ENCODE data around the gene FGF14.

Gene FGF14

DNA sequence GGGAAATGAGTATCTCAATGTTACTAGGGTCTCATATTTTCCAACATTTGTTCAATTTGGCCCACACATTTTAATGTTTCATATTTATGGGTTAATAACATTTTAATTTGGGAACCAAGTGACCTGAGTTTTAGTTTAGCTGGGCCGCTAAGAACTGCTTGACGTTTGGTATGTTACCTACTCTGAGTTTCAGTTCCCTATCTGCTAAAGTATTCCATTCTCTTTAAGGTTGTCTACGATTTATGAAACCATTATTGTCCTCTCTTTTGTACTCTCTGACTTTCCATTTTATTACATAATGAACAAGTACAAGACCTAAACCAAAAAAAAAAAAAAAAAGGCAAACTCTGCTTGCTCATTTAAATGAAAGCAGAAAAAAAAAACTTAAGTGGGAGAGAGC, 89.9 kb downstream of the FGF14 start:
- in situ Hi-C loops (cut with HindIII; ENCODE audit: low sequenced_read_pairs): no loop called here

DNA sequence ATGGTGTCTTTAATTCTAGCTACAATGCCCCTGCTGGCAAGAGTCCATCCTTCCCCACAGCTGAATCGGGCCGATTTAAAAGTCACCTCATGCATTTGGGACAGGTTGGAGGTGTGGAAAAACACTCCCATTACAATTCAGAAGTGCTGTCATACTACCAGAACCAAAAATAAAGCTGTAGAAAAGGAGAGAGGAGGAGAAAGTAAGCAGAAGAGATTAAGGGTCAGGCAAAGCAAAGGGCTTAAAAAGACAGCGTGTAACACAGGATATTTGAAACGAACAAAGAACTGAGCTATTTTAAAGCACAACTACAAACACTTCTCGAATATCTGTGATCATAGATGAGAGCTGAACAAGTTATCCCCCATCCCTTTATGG, 90.4 kb downstream of the FGF14 start:
- in situ Hi-C loops (cut with HindIII; ENCODE audit: low sequenced_read_pairs): no loop called here

DNA sequence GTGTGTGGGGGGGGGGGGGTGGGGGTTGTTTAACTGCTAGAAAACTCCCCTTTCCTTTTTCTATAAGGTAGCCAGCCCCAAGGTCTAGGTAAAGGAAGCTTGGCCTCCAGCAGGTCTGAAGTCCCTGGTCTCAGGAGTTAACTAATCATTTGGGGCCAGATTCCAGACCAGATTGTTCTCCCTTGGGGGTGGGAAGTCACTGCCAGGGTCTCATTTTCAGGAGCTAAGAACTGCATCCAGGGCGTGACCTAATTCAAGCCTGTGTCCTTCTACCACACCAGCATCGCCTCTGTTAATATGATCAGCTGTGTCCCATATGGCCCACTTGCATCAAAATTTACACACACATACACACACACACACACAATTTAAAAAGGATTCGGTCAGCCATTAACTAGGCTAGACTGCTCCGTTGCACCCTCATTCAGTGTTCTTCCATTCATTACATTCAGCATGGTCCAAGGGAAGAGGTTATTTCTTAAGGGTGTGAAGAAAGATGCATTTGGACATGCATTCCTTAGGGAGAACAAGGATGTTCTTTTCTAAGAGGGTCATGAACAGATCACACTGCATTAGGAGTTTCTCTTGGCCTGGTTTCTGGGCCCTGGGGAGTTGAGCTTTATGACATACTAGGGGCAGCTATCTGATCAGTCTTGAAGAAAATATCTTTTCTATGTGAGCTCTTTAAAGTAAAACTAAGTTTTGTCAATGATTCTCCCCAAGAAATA, 91.0 kb downstream of the FGF14 start:
- in situ Hi-C loops (cut with HindIII; ENCODE audit: low sequenced_read_pairs): no loop called here

DNA sequence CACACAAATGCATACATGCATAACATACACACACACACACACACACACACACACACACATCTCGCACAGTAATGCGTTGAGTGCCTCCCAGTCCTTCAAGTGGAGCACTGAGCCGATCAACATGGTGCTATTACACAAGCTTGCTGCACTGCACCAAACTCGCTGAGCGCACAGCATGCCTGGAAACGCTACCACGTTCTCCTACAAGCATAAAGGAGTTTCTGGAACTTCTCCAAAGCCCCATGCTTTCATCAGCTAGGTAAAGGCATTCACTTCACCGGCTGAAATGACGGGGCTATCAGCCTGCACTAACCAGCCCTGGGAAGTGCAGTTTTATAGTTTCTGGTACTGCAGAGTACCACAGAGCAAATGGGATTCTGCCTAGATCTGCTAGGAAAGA, 92.7 kb downstream of the FGF14 start:
- in situ Hi-C loops (cut with HindIII; ENCODE audit: low sequenced_read_pairs): no loop called here

DNA sequence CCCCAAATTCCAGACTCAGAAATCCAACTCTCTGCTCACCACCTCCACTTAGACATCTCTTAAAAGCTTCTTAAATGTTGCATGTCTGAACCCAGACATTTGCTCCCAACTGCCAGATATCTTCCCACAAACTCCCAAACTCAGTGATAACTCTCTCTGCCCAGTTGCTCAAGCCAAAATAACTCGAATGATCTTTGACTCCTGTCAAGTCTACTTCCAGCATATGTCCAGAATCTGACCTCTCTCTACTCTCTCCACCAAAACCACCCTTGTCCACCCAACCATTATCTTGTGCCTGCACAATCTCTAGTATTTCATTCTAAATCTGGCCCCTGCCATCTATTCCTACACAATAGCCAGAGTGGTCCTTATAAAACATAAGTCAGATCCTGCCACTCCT, 99.3 kb downstream of the FGF14 start:
- in situ Hi-C loops (cut with HindIII; ENCODE audit: low sequenced_read_pairs): no loop called here

DNA sequence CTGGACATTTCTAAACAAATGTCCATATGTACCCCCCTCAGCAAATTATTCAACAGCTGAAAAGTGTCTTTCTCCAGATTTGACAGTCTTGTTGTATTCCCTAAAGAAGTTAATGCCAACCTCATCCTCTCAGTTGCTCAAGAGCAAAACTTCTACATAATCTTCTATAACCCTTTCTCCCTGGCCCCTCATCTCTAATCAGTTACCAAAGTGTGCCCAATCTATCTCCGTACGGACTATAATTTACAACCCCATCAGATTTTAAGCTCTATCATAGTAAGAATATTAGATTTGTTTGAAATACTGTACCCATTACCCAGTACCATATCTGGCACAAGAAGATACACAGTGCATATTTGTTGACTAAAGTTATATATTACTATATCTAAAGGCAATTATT, 101.5 kb downstream of the FGF14 start:
- in situ Hi-C loops (cut with HindIII; ENCODE audit: low sequenced_read_pairs): no loop called here

DNA sequence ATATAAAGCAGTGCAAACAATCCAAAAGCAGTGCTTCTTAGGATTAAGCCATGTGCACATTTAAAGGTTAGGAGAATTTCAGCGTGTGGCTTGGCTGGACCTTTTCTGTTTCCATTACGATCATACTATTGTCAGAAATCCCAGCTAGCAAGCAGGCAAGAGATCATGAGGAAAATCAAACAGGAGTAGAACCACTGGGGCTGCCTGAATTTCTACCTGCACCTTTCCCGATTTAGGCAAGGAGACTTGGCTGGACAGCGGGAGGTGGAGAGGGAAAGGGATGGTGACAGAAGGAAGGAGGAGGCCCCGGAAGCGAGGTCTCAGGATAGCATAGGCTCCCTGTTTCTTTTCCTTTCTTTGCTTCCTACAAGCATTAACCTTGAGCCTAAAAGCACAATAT, 102.5 kb downstream of the FGF14 start:
- in situ Hi-C loops (cut with HindIII; ENCODE audit: low sequenced_read_pairs): no loop called here

DNA sequence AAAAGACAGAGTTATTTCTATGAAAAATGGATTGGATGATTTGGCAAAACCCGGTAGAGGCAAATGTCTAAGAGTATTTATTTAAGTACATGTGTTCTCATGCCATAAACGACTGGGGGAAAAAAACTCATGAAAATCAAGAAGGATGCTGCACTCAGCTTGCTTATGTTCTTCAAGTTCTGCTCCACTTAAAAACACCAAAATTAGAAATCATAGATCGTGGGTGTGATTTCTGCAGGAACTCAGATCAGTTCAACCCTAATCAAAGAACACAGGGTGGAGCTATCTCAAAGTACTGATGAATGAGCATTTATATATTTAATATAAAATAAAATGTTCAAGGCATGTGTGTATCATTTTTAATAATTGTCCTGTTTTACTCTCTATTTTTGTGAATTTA, 103.8 kb downstream of the FGF14 start:
- in situ Hi-C loops (cut with HindIII; ENCODE audit: low sequenced_read_pairs): no loop called here

DNA sequence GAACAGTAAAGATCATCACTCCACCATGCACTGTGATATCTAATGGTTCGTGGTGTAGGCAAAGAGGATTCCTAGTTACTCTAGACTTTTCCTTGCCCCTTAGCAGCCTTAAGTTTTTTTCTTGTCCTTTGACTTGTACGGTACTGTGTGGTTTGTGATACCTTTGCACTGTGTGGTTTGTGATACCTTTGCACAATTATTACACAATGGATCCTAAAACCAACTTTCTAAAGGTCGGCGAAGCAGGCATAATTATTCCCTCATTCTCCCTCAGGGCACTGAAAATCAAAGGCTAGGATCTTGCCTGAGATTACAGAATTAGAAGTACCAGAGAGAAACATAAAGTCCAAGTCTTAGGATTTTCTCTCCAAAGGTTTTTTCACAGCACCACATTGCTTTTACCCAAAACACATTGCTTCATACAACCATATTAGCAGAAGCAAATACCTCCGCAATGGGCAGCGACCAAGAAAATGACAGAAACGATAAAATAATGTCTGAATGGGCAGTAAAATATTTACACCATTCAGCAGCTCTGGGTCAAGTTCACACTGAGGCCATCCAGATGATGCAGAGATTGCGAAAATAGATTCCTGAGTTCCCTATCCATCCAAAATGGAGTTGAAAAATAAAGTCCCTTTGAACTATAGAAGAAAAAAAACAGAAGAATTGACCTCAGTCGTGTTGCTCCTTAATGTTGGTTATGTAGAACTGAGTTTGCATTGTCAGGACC, 106.4 kb downstream of the FGF14 start:
- in situ Hi-C loops (cut with HindIII; ENCODE audit: low sequenced_read_pairs): no loop called here

DNA sequence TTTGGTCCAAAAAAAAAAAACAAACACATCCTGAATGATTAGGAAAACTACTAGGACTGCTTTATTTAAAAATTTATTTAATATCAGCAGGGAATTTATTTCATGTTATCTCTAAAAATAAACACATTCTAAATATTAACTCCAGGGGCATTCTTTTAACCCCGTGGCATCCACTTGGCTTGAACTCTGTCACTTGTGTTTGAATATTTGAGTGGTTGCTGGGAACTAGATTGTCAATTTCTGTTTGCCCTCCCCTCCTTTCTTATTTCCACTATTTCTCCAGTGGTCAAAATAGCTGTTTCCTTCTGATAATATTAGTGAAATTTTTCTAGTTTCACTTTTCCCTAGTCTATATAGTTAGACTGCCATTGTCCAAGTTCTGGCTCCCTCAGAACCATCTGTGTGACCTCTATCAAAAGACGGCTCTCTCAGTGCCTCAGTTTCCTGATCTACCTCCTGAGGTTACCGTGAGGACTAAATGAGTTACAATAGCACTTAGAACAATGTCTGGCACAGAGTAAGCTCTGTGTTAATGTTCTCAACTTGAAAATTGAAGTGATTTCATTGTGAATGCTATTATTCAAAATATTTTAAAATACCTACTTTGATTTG, 107.3 kb downstream of the FGF14 start:
- in situ Hi-C loops (cut with HindIII; ENCODE audit: low sequenced_read_pairs): no loop called here

DNA sequence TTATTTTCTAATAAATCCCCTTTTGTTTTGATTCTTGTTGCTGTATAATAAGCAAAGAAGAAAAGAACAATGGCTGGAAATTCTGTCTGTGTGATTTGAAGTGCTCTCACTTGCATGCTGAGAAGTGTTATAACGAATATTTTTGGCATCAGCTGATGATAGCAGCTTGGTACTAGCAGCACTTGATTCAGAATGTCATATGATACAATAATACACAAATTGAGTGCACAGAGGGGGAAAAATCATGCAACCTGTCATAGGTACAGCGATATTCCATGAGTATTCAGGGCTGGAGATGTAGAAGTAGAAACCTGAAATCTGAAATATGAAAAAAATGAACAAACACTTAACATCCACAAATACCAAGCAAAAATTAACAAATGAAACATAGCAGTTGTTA, 108.1 kb downstream of the FGF14 start:
- in situ Hi-C loops (cut with HindIII; ENCODE audit: low sequenced_read_pairs): no loop called here

DNA sequence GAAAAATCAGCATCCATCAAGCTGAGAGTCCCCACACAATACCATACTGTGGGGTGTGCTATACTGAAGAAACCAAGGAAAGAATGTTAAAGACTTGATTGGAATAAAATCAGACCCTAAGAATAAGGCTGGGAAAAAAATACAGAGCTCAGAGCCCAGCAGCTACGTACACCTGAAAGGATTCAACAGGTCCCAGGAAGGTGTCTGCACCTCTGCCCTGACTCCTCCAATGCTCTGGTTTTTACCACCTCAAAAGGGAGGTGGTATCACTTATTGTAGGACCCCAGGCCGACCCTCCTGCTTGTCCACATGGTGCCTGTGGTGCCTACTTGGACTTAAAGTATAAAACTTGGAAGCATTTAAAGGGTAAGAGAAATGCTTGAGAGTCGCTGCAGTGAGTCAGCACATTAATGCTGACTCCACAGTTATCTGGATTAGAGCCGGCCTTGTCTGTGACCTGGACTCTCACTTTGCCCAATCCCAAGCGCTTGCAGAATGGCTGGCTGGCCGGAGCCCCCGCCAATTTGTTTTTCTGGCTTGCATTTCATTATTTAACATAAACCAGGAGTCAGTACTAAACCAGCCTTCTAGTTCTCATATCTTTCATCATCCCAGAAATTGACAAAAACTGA, 110.1 kb downstream of the FGF14 start:
- in situ Hi-C loops (cut with HindIII; ENCODE audit: low sequenced_read_pairs): no loop called here

DNA sequence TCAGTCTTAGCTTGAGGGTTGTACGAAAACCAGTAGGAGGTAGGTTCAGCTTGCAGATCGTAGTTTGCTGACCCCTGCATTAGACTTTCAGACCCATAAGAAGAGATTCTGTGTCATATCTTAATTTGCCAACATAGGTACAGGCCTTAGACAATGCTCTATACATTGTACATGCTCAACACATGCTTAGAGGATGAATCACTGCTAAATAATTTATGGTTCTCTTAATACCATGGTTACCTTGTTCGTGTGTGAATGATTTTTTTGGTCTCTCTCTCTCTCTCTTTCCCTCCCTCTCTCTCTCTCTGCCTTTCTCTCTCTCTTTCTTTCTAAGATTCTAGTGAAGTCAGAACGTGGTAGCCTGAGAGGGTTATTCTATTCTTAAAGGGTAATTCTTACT, 112.2 kb downstream of the FGF14 start:
- in situ Hi-C loops (cut with HindIII; ENCODE audit: low sequenced_read_pairs): no loop called here

DNA sequence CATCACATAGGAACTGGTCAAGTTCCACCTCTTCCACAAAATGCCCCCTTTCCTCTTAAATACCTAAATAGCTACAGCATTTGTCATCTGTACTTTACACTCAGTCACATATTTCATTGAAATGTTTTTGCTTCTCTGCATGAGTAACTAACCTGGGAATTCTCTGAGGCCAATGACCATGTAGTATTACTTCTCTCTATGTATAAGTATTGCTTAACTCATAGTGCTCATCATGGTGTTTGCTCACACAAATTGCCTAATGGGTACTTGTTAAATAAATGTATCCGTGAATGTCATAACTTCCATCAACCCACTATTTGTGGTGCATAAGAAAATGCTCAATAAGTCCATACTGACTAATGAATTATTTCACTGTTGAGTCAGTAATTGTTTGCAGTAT, 115.5 kb downstream of the FGF14 start:
- in situ Hi-C loops (cut with HindIII; ENCODE audit: low sequenced_read_pairs): no loop called here

DNA sequence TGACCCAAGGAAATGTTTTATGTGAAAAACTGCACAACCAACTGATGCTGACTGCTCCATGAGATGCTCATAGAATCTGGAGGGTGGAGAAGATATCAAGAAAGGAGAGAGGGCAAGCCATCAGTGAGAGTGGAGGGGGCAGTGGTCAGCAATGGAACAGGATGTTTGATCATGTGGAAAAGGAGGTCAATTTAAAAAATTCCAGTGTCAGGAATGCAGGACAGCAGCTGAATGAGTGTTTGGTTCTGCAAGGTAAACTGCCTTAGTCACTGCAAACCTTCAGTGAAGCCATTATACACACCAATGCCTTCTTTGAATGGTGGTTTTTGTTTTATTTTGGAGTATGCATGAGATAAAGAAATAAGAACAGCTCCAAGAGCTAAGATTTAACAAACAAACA, 121.5 kb downstream of the FGF14 start:
- in situ Hi-C loops (cut with HindIII; ENCODE audit: low sequenced_read_pairs): no loop called here

DNA sequence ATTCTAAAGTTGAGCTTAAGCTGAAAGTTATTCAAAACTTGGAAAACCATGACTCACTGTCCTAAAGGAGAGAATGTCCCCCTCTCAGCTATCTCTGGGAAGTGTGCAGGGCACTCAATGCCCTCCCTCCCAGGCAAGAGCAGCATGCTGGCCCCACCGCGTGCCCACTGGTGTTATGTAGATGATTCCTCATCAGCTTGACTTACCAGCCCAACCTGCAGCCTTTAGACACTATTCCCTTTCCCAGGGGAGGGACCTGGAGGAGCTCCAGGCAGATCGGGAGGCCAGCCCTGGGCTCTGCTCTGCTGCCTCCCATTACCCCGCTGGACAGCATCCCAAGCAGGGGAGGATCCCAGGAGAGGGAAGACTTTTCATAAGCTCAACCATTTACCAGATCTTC, 124.6 kb downstream of the FGF14 start:
- in situ Hi-C loops (cut with HindIII; ENCODE audit: low sequenced_read_pairs): no loop called here

DNA sequence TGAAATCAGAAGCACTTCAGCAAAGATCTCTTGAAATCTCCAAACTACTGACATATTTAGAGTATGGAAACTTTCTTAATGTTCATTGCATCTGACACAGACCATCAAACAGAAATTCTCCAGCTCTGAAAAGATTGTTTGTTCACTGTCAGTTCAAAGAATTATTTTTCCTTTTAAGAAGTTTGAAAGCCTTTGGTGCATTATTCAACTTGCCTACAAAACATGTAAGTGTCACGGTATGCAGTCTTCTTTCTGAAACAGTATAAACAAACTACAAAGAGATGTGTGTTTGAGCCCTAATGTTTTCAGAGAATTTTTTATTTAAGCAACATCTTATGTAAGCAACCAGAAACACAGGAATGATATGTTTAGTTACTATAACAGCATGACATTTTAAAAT, 125.4 kb downstream of the FGF14 start:
- in situ Hi-C loops (cut with HindIII; ENCODE audit: low sequenced_read_pairs): no loop called here

DNA sequence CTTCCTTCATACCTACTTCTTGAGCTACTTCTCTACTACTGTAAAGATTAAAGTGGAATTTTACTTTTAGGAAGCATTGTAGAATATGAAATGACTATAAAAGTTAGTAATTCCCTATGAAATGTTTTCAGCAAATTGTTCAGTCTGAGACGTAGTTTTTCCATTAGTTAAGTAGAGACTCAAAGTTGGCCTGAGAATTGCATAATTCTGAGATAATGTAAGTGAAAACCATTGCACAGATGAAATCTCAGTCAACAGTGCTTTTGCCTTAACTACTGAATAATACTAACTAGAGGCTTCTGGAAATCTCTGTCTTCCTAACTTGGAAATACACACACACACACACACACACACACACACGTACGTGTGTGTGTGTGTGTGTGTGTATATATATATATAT, 125.9 kb downstream of the FGF14 start:
- in situ Hi-C loops (cut with HindIII; ENCODE audit: low sequenced_read_pairs): no loop called here

DNA sequence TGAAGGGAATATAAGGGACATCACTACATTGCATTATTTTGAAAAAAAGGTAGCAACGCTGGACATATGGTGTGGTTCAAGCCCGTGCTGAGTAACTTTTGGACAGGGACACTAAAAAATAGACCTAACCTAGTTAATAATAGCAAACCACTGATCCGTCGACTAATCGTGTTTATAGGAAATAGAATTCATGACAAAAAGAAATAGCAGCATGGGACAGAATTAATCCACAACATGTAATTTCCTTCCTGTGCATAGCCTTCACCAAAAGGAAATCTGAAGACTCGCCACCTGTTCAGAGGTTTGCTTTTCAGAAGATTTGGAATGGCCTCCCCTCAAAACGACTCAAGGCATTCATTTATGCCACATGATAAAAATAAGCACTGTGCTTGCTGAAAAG, 128.7 kb downstream of the FGF14 start:
- in situ Hi-C loops (cut with HindIII; ENCODE audit: low sequenced_read_pairs): no loop called here

DNA sequence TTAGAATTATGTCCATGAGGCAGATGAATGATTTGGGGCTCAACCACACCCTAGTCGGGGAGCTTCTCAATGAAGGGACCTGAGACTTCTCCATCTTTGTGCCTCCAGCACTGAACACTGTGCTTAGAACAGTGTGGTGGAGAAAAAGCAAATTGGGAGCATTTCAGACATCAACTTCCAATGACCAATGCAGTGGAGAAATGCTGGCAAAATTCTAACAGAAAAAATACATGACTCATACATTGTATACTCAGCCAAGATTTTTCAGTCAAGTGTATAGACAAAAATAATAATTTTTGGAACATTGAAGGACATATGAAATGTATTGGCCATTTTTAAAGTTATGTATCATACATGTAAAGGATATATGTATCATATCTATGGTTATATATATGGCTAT, 134.7 kb downstream of the FGF14 start:
- in situ Hi-C loops (cut with HindIII; ENCODE audit: low sequenced_read_pairs): no loop called here

DNA sequence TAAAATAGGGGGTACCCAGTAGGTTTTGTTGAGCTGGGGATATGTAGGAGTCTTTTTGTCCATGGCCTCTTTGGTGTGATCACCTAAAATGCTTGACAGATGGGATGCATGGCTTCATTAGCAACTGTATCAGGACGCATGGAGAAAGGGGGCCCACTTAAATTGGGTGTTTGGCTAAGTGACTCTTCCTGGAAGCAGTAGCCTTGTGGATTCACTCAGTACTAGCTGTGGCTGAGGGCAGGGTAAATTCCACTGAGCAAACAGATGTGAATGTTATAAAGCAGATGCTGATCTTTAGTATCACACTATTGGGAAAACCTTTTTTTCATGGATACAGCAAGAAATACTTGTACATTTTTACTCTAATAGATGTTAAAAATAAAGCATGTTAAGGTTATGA, 140.0 kb downstream of the FGF14 start:
- in situ Hi-C loops (cut with HindIII; ENCODE audit: low sequenced_read_pairs): no loop called here

DNA sequence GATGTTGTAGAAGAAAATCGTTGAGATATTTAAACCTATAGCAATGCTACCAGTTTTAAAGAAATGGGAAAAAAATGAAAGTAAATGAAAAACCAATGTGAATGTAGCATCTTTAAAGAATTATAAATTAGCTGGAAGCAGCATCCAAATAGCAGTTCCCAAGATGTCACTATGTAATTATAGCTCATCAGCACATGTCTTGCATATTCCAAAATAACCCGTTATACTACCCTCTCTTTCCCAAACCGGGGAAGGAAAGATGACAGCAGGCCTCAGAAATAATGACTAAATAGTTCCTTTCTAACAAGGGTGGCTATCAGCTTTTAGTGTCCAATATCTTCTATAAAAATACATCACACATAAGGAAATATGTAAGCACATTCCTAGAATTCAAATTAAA, 140.5 kb downstream of the FGF14 start:
- in situ Hi-C loops (cut with HindIII; ENCODE audit: low sequenced_read_pairs): no loop called here

All from endothelial cell of hepatic sinusoid (primary cell).